ENCODE data around the gene BRPF1. TPM values are rescaled to one million over a fixed set of nuclear protein-coding genes. Genes with fewer than 3 reads are reported as not detected.
A peak's percentile ranks its signal among the peaks of the same experiment; 100 is the strongest.

The BRPF1 gene
- total RNA-seq, 6 experiments from 2014 or later: 3.5 to 5.4 (median 5.1) TPM

GRCh38 chr3:9712415-9712814 lies 19.1 kb upstream of the BRPF1 start:
- 76% methylated on average over 2 of the region's 2 CpGs for WGBS (ENCODE audit: insufficient coverage, low coverage, low lambda C conversion rate, missing lambda C conversion rate)
- intact Hi-C loops (cut with DNase I): no loop called here
- Histone ChIP-seq H3K27me3 (no peaks in the 10 kb centered on the region), H3K4me3 (no peak overlapping the region), H3K27ac (no peak overlapping the region), H3K4me1 (no peaks in the 10 kb centered on the region), H3K36me3 (no peaks in the 10 kb centered on the region), H3K9me3 (no peaks in the 10 kb centered on the region)
- ATAC-seq (no peak), DNase-seq (no peak)
- TF ChIP-seq CTCF (IDR thresholded peaks at IDR 0.05) (no peak), POLR2A (IDR thresholded peaks at IDR 0.05) (no peak)

DNA sequence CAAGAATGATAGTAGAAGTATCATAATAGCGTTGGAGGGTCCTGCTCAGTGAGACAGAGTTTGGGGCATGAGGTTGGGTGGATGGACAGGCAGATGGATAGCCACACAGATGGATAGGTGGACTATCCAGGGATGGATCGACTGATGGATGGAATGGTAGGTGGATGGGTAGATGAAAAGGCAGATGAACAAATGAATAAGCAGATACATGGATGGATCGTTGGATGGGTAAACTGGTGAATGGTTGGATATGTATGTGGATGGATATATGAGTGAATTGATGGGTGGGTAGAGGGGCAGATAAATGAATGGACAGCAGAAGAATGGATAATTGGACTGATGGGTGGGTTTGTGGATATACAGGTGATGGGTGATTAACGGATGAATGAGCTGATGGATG lies 18.4 kb upstream of the BRPF1 start:
- intact Hi-C loops (cut with DNase I): no loop called here
- H3K27me3 ChIP-seq: no peaks in the 10 kb centered on the region
- H3K27ac ChIP-seq: no peak overlapping the region
- no peaks in the 10 kb centered on the region for H3K9me3 ChIP-seq
- no peak overlapping the region for H3K4me3 ChIP-seq
- TF ChIP-seq POLR2A (IDR thresholded peaks at IDR 0.05): no peak
- H3K4me1 ChIP-seq: no peaks in the 10 kb centered on the region
- no peak for ATAC-seq
- H3K36me3 ChIP-seq: no peaks in the 10 kb centered on the region
- WGBS (ENCODE audit: insufficient coverage, low coverage, low lambda C conversion rate, missing lambda C conversion rate): 66% methylated on average over 4 of the region's 4 CpGs
- no peak for DNase-seq

- intact Hi-C loops (cut with DNase I): no loop called here
- Histone ChIP-seq H3K36me3 (no peaks in the 10 kb centered on the region), H3K4me3 (no peak overlapping the region), H3K27ac (no peak overlapping the region), H3K4me1 (no peaks in the 10 kb centered on the region), H3K9me3 (no peaks in the 10 kb centered on the region), H3K27me3 (no peaks in the 10 kb centered on the region)
- TF ChIP-seq CTCF (IDR thresholded peaks at IDR 0.05) (no peak), POLR2A (IDR thresholded peaks at IDR 0.05) (no peak)
- WGBS (ENCODE audit: insufficient coverage, low coverage, low lambda C conversion rate, missing lambda C conversion rate): 33% methylated on average over 4 of the region's 4 CpGs
- DNase-seq: no peak
- ATAC-seq: no peak
Observed at GRCh38 chr3:9715136-9715535, 16.4 kb upstream of the BRPF1 start.

DNA sequence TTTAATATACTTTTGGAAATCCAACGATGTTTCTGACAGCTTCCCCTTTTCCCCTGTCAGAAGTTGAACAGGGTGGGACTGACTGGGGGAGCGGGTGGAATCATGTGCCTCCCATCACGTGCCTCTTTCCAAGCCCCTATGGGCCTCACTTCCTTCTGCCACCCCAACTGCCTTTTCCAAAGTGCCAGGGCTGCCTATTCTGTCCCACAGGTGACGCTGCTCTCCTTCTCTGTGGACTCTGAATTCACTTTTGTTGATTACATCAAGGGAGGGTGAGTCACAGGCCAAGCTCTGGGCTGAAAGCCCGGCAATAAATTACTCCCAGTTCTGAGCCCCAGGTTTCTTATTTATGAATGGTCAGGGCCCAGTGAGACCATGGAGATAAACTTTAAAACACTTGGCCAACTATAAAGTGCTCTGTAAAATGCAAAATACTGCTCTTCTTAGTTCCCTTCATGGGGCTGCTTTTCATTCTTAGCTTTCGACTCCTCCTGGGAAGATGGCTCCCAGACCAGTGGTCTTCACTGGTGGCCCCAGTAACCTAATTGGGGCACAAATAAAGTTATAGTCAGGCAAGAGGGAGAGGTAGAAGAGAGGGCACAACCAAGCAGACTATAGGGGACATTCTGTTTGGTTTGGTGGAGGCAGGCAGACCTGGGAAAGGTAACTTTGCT lies 15.6 kb upstream of the BRPF1 start:
- Histone ChIP-seq H3K4me1 (no peaks in the 10 kb centered on the region), H3K4me3 (no peak overlapping the region), H3K27ac (no peak overlapping the region), H3K9me3 (no peaks in the 10 kb centered on the region), H3K36me3 (no peaks in the 10 kb centered on the region), H3K27me3 (no peaks in the 10 kb centered on the region)
- peak in 2 of 3 donors; percentile 53 to 61 for DNase-seq
- 40% methylated on average over 6 of the region's 6 CpGs for WGBS (ENCODE audit: insufficient coverage, low coverage, low lambda C conversion rate, missing lambda C conversion rate)
- intact Hi-C loops (cut with DNase I): no loop called here
- peak; percentile 85 to 99 (median 93) for ATAC-seq
- TF ChIP-seq POLR2A (IDR thresholded peaks at IDR 0.05) (no peak), CTCF (IDR thresholded peaks at IDR 0.05) (peak; percentile 31 to 70 (median 55))

DNA sequence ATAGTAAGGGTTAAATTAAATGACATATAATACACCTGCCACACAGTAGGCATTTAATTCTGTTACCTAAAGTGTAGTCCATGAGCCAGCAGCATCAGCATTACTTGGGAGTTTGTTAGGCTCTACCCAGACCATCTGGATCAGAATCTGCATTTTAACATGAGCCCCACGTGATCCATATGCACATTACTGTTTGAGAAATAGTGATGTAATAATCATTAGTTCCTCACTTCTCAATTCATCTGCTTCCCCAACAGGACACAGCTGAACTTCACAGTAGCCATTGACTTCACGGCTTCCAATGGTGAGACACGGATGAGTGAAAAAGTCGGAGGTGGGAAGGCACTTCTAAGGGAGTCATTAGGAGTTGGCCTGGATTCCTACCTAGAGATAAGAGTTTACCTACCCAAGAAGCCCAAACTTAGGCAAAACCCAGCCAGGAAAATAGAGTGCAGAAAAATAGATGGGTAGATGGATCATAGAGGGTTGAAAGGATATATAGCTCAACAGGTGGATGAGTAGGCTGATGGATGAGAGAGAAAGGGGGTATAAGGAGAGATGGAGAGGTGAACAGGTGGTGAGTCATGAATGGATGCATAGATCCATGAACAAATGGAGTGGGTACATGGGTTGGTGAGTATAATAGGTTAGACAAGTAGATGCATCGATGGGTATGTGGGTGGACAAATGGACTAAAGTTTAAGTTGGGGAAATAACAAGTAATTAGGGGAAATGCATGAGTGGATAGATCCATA lies 14.6 kb upstream of the BRPF1 start:
- Histone ChIP-seq H3K27ac (no peak overlapping the region), H3K4me1 (no peaks in the 10 kb centered on the region), H3K27me3 (no peaks in the 10 kb centered on the region), H3K36me3 (no peaks in the 10 kb centered on the region), H3K9me3 (no peaks in the 10 kb centered on the region), H3K4me3 (no peak overlapping the region)
- intact Hi-C loops (cut with DNase I): no loop called here
- 58% methylated on average over 5 of the region's 5 CpGs for WGBS (ENCODE audit: insufficient coverage, low coverage, low lambda C conversion rate, missing lambda C conversion rate)
- DNase-seq (no peak), ATAC-seq (no peak)
- no peak for TF ChIP-seq CTCF (IDR thresholded peaks at IDR 0.05)

All from right lobe of liver (tissue), 6 donors.